SK-N-MC (cell line): ENCODE data around the gene SPAG6.

ENCODE experiments used
- EZH2 ChIP-seq: fragments of 200-600 bp; sonication (generic); IDR thresholded peaks from one replicate; pipeline ENCODE4 v1.6.1; 2017; ENCODE audit warnings: antibody characterized with exemption
- FOXP2 ChIP-seq: optimal IDR thresholded peaks from 2 replicates; pipeline ENCODE3; 2011; ENCODE audit warnings: mild to moderate bottlenecking, moderate library complexity; ENCODE audit not compliant: insufficient read depth; ENCODE audit errors: extremely low read length, control extremely low read depth
- POLR2AphosphoS5 ChIP-seq: IDR thresholded peaks from 2 replicates; pipeline ENCODE4 v1.6.1; 2012; ENCODE audit warnings: mild to moderate bottlenecking, low read depth, low read length, borderline replicate concordance

DNA sequence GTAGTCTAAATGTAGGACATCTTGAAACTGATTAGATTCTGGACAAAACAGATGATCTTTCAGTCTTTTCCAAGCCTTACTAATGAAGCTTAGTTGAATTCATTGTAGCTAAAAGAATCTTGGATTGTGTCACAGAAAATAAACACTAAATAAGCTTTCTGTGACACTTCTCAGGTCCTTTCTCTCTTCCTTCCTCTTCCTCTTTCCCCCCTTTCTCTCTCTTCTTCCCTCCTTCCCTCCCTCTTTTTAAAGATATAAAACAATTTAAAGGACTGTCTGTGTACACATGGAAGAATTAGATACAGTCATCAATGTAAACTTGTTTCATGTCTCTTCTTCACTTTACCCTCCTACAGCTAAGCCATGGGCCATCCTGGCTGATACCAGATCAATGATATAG, 34.4 kb upstream of the SPAG6 start:
- TF ChIP-seq EZH2 (no peak), POLR2AphosphoS5 (no peak), FOXP2 (no peak)
